ENCODE results near the gene AMIGO2.

Gene AMIGO2

GRCh38 chr12:47099610-47100009 lies 19.9 kb upstream of the AMIGO2 start:
- DNase-seq, result no peak

DNA sequence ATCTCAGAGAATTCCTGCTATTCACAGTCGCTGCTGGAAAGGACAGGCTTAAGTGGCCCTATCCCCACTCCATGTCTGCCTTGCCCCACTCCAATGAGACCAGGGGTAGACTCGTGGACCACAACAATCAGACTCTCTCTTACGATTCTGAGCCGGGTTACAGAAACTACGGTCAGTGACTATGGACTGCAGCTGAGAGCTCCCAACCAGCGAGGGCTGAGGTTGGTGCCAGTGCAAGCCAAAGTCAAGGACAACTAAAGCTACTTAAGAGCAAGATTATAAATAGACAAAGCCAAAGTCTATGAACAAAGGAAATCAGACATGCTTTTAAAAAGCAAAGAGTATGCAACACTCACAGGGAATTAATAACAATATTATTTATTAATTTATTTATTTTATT lies 18.3 kb upstream of the AMIGO2 start:
- DNase-seq, result no peak

DNA sequence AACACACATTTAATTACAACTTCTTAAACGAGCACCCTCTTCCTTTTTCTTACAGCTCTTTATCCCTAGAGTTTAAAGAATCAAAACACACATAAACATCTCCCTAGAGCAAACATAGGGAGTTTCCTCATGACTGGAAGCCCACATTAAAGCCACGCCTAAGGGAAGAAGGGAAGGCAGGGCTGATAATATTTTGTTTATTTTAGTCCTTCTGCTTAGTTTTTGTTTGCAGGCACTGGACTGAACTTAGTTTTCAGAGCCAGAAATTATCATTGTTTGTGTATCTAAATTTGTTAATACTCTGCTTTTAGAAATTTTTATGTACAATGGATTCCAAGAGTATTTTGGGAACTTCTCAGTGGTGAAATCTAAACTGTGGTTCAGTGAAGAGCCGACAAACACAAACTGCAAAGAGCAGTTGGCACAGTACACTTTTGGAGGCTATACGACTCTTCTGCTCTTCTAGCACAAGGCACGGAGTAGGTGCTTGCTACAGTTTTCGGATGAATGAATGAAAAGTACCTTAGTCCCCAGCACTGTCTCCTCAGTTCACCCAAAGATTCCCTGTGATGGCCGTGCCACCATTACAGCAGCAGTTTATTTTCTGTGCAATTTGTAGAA lies 17.6 kb upstream of the AMIGO2 start:
- DNase-seq, result no peak

GRCh38 chr12:47095446-47096236 lies 15.9 kb upstream of the AMIGO2 start:
- DNase-seq, result no peak

DNA sequence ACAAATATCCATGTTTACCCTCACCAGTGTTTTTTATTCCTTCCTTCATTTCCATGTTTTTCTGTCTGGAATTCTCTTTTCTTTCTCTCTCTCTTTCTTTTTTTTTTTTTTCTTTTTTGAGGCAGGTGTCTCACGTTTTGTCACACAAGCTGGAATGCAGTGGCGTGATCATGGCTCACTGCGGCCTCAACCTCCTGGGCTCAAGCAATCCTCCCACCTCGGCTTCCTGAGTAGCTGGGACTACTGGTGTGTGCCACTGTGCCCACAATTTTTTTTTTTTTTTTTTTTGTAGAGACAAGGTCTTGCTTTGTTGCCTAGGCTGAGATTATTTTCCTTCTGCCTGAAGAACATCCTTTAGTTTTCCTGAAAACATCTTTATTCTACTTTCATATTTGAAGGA lies 15.0 kb upstream of the AMIGO2 start:
- no peak for DNase-seq

GRCh38 chr12:47091009-47091408 lies 11.2 kb upstream of the AMIGO2 start:
- DNase-seq, result no peak

GRCh38 chr12:47088021-47088944 lies 8.5 kb upstream of the AMIGO2 start:
- DNase-seq, result no peak

- DNase-seq, result no peak
Measured at GRCh38 chr12:47087088-47087688, 7.4 kb upstream of the AMIGO2 start.

GRCh38 chr12:47085815-47086252 lies 6.1 kb upstream of the AMIGO2 start:
- DNase-seq, result no peak

DNA sequence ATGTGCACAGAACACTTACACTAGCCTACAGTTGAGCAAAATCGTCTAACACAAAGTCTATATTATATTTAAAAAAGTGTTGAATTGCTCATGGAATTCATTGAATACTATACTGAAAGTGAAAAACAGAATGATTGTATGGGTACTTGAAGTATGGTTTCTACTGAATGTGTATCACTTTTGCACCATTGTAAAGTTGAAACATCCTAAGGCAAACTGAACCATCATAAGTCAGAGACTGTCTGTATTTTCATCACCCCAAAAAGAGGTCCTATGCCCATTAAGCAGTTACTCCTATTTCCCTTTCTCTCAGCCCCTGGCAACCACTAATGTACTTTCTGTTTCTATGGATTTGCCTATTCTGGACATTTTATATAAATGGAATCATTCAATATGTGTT lies 4.4 kb upstream of the AMIGO2 start:
- DNase-seq, result no peak

DNA sequence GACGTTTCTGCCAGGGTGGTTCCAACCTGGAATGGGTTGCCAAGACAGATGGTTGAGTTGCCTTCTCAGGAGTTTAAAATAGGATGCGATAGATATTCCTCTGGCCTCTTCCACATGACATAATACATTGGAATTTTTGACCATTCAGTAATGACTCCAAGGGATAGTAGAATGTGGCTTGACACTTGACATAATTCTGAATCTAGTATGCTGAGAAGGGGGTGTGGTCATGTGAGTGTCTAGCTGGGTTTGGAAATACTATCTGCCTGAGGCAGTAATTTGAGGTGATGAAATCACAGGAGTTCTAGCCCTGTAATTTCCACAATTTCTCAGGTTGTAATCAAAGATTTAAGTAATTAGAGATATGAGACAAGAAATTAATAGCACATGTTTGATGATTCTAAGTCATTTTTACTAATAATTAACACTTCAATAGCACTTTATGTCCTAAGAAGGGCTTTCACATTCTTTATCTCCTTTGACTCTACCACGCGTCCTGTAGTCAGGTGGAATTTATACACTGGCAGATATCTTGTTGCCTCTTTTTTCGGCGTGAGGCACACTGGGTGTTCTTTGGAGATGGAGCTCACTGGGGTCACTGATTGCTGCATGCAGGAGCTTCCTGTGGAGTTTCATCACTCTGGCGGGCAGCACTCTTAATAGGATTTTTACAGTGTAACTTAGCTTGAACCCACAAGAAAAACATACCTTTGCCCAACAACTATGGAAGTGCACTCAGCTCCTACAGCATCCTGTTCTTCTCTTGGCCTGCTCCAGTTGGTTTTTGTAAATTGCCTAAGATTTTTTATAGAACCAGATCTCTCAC lies 3.2 kb upstream of the AMIGO2 start:
- DNase-seq, result no peak

- DNase-seq, result no peak
Measured at GRCh38 chr12:47082283-47082682, 2.5 kb upstream of the AMIGO2 start.

DNA sequence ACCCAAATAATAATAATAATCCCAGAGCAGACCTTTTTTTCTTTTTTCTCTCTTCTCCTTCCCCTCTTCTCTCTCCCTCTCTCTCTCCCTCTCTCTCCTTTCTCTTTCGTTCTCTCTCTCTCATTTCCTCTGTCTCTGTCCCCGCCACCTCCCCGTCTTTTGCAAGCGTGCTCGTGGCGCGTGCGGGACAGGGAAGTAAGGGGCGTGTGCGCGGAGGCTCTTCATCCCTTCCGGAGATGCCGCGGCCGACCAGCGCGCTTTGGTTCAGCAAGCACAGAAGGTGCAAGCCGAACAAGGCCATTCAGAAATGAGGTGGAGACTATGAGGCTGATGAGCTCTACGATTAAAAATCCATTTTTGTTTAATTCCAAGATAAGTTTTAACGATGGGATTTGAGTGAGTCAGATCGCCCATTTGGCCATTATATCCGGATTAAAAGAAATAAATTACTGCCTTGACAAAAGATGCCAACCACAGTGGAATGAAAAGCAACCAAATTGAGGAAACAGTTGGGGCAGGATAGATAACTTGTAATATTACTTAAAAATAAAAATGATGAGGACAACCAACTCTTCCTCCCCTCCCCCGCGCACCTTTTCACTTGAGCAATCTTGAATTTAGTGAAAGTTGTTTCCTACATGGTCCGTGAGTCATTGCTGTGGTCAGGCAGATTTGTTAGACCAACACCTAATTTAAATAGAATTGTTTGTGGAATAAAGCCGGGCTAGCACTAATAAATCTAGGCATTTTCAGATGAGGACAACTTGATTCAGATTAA lies 1.2 kb upstream of the AMIGO2 start:
- DNase-seq, result peak in 10 of 56 donors; percentile 1 to 30 (median 8)

GRCh38 chr12:47079981-47080724 lies 394 bp upstream of the AMIGO2 start:
- DNase-seq, result peak in 30 of 56 donors; percentile 4 to 67 (median 32)

GRCh38 chr12:47078733-47079467 lies 859 bp downstream of the AMIGO2 start:
- peak in 4 of 56 donors; percentile 4 to 8 (median 6) for DNase-seq

DNA sequence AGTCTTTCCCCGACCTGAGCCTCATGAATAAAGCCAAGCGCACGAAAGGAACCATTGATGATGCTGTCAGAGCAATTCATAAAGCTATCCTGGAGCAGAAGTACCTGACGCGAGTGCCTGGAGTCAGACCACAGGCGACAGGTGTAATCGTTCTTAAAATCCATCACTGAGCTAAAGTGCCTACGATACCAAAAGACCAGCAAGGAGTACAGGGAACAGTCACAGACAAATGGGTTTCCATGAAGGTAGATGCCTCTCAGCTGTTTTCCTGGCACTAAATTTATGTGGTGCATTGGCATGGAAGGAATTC lies 1.7 kb downstream of the AMIGO2 start:
- no peak for DNase-seq

DNA sequence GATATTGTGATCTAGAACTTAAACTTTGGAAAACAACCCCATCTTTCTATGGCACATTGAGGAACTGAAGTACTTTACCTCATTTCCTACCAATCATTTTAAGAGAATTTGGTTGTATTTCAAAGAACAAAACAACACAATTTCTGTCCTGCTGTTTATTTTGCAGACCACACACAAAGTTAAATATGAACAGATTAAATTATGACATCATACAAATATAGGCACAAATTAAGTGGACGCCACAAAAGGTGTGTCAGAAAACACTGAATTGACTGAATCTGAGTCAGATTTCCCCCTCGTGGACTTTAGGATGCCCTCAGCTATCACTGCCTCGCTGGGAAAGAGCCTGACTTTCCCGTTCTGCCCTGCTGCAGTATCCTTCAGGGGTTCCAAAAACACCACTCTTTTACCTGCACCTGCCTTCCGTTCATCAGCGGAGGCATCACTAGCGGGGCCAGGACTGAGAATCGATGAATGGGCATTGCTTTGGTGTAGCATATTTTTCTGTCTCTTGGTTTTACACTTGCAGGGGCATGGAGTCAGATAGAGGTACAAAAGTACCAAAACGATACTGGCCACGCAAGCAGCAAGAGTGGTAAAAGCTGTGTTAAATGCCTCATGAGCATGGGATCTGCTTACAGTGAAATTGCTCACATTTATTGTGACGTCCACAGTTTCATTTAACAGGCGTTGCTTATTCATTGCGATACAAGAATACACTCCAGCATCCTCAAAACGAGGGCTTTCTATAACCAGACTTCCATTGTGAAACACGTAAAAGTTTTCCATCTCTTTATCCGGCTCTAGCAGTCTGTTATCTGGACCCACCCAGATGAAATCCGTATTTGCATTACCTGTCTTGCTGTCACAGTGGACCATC lies 2.3 kb downstream of the AMIGO2 start:
- no peak for DNase-seq

Data from amygdala (tissue), 56 donors.